ELR (cell line): ENCODE results near the gene CASP3.
"Not testable (repeated sequence)": the region's sequence is repeated elsewhere in the genome, so short reads cannot be mapped to it uniquely, and the experiment has no call there.

ENCODE experiments used
- DNase-seq: peaks from one replicate; pipeline ENCODE4 v3.0.0-alpha.2; 2015; ENCODE audit warnings: low read depth

CASP3 gene

DNA sequence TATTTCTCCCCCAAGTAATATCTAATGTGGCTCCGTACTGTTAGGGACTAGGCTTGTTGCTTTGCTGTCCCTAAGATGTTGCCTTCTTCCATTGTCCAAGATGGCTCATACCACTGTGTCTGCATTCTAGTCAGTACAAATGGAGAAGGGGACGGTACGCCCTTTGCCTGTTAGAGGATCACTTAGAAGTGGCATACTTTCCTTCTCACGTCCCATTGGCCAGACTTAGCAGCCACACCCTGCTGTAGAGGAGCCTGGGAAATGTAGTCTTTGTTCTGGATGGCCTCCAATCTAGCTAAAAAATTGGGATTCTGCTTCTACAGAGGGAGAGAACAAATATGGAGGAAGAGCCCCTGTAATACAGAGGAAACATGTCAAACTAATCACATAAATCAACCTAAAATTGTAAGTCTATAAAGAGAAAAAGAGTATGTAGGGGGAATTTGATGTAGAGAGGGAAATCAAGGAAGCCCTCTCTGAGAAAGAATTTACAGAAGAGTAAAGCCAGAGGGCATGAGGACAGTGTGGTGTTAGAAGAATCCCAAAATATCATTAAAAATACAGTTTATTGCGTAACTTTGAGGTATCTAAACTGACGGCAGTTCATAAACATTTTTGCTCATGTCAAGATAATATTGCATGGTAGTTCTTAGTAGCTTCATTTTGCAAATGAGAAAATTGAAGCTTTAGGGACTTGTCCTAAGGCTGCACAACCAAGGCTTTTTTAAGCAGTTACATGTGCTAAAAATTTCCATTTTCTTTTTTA is 15.4 kb upstream of the CASP3 start:
- DNase-seq = peak; percentile 26

DNA sequence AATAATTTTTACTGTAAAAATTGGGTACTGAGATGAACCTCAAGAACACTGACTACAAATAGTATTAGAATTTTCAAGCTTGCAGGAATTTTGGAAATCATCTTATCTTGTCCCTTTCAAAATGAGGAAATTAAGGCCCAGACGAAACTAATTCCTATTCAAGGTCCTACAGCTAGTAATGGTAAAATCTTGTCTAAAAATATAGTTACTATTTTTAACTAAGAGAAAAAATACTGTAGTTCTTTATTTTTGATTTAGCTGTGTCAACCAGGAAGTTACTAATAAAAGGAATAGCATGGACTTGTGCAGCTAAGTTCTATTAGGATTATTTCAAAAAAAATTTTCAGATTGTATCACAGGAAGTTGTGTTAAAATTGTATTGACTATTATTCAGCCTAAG is 13.0 kb upstream of the CASP3 start:
- no peak for DNase-seq

DNA sequence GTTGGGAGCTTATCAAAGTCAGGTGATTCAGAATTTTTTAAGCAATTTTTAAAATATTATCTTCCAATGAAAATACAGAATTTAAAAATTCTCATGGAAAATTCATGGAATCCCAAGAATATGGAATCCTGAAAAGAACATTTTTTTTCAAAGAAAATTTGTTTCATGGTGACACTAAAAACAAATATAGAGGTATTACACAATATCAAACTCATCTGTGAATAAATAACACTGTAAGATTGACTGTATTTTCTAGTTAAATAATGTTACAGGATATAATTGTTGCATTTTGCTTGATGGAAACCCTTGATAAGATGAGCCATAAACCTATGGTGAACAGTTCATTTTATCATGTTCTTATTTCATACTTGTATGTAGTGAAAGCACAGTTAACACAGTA is 11.7 kb upstream of the CASP3 start:
- DNase-seq = no peak

DNA sequence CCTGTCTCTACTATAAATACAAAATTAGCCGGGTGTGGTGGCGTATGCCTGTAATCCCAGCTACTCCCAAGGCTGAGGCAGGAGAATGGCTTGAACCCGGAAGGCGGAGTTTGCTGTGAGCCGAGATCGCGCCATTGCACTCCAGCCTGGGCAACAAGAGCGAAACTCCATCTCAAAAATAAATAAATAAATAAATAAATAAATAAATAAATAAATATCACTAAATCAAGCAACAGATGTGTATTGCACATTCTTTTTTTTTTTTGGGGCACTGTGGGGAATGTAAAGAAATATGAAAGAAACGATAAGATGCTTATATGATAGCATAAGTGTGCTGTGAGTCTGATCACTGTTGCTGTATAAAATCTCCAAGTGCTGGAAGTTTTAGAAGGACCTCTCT is 8.6 kb upstream of the CASP3 start:
- DNase-seq = not testable (repeated sequence)

DNA sequence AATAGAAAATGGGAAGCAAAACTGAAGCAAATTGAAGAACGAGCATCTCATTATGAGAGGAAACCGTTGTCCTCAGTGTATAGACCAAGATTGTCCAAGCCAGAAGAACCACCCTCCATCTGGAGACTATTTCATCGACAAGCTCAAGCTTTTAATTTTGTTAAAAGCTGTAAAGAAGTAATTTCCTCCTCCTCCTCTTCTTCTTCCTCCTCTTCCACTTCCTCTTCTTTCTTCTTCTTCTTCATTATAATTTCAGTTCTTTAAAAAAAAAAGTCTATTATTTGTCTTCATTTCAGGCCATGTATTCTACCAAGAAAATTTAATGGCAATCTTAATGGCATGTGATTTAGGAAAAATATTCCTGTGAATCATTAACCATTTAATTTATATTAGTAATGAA is 7.9 kb upstream of the CASP3 start:
- DNase-seq = no peak

DNA sequence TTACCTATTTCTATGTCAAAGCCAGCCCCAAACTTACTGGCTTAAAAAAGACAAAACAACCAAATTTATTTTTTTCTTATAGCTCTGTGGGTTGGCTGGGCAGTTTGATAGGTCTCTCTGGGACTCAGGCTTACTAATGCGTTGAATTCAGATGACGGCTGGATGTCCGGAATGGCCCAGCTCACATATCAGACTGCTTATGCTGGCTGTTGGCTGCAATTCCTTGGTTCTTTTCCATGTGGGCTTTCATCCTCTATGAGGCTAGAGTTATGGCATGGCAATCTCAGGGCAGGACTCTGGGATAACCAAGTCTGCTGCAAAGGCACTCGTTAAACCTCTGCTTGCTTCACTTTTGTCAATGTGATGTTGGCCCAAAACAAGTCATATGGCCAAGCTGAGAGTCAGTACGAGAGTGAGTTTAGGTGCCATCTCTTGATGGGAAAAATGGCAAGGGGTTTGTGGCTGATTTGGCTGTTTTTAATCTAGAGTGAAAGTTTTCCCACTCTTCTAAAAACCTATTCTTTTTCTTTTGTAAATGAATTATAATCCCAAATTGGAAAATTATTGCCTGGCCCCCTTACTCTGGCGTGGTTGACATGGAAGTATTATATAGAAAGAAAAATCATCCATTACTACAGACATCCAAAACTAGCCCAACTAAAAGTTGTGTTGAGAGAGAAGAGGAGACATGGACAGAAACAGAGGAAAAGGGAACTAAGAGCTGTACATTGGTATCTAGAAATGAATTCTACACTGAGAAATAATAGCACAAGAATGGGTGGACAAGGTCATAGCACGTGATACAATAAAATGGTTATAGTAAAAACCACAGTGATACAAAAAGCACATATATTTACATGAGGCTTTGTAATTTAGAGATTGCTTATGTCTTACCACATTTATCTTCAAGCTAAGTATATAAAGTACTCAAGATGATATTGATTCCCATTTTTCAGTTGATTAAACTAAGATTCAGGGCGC is 6.9 kb upstream of the CASP3 start:
- DNase-seq = no peak

DNA sequence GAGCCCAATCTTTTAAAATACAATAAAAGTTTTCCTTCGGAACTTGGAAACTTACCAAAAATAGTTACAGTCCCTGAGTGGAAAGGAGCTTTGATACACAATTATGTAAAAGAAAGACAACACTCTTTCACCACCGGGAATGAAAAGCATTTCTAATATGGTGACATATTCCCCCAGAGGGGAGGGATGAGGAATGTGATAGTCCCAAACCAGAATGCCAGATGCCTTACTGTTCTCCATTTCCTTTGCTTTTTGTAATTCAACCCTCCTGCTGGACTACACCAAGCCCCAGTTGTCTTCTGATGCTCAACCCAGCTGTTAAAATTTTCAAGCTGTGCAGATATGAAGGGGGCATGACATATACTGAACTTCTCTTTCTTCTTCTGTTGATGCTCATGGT is 4.4 kb upstream of the CASP3 start:
- DNase-seq = peak; percentile 63

DNA sequence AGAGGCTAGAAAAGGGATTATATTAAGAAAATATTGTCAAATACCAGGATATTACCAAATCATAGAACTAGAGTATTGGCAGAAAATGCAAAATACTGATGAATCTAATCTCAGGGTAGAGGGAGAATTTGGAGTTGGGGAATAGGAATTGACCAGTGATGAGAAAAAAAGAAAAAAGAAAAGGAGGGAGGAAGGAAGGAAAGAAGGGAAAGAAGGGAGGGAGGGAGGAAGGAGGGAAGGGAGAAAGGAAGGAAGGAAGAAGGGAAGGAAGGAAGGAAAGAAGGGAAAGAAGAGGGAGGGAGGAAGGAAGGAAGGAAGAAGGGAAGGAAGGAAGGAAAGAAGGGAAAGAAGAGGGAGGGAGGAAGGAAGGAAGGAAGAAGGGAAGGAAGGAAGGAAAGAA is 3.4 kb upstream of the CASP3 start:
- DNase-seq = not testable (repeated sequence)

DNA sequence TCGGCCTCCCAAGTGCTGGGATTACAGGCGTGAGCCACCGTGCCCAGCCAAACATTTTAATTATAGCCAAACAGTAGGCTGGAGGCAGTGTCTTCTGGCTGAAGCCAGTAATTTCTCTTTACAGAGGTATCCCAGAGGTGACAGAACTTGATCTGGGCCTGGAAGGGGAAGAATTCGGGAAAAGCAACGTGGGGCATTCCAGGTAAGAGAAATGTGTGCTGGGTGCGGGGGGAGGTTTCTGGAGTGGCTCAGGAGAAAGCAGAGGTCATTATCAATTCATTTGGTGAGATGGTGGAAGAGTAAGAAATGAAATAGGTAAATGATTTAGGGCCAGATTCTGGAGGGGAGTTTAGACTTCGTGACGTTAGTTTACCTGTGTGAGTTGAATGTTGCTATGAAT is 2.7 kb upstream of the CASP3 start:
- DNase-seq = no peak

DNA sequence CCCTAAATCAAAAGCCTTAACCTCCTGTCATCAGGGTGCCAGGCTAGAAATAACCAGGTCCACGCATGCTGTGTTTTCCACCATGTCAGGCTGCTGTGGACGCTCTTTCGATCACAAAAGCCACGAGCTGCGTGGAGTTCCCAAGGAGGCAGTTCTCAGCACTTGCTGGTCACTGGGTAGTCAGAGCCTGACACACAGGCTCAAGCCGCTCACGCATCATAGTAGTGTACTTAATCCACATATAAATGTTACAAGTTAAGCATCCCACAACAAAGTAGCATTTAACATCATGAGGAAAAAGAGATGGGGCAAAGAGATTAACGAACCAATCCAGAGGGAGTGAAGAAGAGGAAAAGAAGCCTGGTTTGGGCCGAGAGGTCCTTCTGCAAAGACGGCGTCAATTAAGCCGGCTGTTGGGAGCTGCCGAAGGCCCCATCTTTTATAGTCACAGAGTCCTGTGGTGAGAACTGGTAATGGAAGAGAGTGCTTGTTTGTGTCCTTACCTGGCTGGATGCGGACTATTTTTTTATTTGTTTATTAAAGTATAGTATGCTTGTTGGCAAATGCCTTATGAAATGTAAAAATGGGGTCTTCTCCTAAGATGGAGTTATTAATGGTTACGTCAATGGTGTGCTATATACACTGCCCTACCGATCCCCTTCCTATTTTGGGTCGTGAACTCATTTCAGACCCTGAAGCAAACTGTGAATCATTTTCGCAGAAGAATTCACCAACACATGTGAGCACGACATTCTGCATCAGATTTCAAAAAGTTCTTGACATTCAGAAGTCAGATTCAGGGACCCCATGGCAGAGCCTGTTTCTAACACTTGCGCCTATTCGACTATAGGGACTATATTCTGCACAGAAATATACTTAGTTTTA is 966 bp upstream of the CASP3 start:
- DNase-seq = peak; percentile 63

DNA sequence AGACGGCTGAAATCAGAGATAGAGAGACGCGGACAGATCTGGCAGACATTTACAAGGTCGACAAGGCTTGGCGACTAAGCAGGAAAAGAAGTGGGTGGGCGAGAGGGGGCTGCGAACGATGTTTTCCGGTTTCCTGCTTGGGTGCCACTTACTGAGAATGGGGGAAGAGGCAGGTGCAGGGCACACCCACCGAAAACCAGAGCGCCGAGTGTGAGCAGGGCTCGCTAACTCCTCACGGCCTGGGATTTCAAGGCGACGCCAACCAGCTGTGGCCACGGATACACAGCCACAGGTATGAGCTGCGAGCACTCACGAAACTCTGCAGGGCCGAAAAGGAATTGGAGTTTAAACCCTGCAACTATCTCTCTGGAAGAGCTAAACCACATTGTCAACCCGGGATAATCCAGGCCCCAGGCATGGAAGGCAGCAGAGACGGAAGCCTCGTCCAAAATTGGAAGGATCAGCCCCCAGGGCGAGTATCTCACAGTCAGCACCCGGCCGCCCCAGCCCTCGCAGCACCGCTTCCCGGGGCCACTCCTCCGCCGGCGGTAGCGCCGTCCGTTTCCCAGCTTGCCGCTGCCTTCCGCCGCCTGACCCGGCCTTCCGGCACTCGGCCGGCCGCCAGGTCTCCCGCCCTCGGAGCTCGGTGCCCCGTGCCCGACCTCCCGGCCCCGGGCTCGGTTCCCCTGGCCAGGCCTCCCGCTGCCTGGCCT is 778 bp downstream of the CASP3 start:
- peak; percentile 58 for DNase-seq

DNA sequence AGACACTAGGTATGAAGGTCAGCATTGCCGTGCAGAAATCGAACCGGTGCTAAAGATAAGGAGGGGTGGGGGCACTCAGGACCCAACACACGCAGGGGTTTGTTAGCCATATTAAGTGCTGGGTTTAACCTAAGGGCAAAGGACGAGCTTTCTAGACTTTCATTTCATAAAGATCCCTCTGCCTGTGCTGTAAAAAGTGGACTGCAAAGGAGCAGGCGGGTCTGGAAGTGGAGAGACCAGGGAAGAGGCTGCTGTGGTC is 1.3 kb downstream of the CASP3 start:
- DNase-seq = peak; percentile 30

DNA sequence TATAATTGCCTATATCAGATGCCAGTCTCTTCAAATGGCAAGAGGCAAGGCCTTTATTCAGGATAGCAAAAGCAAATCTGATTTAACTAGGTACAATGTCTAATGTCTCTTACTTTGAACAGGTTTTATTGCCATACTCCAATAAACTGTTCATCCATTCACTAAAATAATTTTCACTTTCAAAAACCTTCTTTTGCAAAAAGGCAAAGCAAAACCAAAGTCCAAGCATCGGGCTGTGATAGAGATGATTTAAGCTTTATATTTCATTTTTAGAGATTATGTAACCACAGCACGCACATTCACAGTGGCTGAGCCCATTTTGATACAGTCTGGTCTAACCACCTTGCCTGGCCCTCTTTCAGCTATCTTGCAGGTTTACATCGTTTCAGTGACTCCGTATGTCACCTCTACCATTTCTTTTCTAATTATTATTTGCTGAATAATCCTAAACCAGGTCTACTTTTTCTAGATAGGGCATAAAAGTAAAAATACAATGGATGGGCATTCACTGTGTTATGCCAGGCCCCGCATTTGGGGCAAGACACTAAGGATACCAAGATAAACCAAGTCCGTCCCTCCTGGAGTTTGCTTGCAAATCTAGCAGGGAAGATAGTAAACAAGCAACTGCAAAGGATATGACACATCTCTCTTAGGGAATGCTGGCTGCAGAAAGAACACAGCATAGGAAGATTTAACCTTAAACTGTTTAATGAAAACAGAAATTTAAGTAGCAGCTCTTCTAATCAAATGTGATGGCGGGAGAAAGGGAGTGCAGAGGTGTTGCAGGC is 1.8 kb downstream of the CASP3 start:
- DNase-seq = peak; percentile 61

DNA sequence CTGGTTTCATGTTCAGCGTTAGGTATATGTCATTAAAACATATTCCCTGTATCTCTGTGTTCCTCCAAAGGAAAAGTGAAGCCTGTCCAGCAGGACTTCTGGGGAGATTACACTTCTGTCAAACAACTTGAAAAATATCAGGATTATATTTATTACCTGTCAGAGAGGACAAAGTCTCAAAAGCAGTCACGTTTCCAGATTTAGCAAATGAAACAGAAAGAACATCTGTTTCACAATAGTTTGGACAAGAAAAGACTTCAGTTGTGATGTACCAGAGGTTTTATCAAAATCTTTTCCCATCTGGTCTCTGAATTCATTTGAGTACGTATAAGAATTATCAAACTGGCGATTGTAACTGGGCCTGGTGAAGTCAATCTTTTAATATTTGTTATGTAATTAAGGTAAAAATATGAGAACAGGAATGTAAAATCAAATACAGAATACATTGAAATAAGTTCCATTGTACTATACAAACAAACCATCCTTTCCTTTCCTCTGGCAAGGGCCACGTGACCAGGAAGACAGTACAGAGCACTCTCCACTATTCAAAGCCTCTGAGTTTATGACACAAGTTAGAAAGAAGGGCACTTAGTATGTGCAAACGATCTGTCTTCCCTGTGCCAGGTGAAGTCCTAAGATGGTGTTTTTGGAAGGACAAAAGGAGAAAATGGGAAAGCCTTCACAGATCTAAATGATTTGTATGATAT is 3.2 kb downstream of the CASP3 start:
- DNase-seq = no peak

DNA sequence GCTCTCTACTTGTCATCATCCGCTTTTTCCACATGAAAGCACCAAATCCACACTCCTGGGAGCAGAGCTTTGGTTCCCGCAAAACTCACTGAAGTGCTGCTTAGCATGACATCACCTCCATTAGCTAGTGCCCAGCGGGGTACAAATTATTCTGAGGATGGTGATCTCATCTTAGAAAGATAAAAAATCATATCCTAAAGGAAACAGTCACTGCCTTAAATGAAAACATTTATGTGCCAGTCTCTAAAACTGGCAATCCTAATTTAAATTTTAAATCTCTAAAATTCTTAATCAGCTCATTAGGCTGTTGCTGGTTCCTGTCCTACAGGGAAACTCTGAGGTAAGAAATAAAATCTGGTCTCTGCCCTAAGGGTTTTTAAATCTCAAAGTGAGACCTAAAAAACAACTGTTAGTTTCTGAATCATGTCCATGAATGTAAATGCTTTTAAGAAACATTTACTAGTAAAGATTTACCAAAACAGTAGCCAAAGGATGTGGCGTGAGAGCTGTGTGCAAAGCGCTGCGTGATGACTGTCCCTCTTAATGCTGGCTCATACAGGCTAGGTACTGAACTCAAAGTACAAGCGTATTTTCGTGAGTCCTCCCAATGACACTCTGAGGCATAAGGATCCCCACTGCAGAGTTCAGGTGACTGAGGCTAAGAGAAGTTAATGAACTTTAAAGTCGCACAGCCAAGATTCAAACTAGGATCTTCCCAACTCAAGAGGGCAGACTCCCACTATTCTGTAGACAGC is 4.5 kb downstream of the CASP3 start:
- DNase-seq = peak; percentile 40

DNA sequence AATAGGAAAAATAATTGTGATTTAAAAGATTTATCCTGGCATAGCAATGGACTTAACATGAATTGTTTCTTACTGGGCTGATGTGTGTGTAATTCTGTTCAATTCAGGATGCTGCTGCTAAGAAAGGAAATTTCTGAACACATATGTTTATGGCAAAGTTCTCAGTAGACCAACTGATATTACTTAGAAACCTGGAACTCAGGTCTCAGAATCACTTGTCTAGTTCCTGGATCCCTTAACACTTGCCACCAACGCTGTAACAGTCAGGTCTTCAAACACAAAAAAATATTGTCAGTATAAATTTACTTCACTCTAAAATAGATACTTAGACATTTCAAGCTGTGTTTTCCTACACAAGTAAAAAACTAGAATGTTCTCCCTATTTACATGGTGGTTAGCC is 5.5 kb downstream of the CASP3 start:
- DNase-seq = no peak

DNA sequence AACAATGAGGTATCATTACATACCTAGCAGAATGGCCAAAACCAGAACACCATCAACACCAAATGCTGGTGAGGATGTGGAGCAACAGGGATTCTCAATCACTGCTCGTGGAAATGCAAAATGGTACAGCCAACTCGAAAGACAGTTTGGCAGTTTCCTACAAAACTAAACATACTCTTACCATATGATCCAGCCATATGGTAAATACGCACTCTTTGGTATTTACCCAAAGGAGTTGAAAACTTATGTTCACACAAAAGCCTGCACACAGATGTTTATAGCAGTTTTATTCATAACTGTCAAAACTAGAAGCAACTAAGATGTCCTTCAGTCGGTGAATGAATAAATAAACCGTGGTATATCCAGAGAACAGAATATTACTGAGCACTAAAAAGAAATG is 7.8 kb downstream of the CASP3 start:
- no peak for DNase-seq

DNA sequence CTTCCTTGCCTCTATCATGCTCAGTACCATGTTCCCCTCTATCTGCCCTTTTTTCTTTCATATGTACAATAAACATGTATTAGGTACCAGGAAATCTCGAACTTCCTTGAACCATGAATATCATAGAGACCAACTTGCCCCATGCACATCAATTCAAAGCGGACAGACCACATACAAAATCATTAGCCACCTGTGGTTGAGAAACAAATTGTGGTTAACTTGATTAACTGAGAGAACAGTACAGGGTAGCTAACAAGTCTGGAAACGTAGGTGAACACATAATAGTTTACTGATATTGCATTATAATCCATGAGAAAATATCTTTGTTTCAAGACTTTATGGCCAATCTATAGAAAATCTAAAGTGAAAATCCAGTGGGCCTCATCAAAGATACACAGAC is 8.2 kb downstream of the CASP3 start:
- DNase-seq = no peak

DNA sequence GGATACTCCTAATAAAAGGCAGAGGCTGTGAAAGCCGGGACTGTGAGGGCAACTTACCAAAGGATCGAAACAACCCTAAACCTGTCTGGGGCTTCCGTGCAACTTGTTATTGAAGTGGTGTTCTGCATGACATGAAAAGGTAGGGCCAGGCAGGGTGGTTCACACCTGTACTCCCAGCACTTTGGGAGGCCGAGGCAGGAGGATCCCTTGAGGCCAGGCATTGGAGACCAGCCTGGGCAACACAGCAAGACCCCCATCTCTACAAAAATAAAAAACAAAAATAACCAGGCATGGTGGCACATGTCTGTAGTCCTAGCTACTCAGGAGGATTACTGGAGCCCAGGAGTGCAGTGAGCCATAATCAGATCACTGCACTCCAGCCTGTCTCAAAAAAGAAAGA is 12.3 kb downstream of the CASP3 start:
- DNase-seq = no peak

DNA sequence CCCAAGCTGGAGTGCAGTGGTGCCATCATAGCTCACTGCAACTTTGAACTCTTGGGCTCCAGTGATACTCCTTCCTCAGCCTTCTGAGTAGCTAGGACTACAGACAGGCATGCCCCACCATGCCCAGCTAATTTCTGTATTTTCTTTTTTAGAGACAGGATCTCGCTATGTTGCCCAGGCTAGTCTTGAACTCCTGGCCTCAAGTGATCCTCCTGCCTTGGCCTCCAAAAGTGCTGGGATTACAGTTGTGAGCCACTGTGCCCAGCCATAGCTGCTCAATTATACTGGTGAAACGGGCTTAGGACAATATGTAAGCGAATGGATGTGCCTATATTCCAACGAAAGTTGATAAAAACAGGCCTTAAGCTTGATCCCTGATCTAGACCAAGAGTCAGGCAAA is 13.1 kb downstream of the CASP3 start:
- no peak for DNase-seq
